Activated CD8-positive, alpha-beta memory T cell treated with anti-CD3 and anti-CD28 coated beads, Interleukin-2, amount 50 U/mL, for 24 hours (primary cell): ENCODE data around the gene TET2.
A peak's percentile ranks its signal among the peaks of the same experiment; 100 is the strongest.
"Not testable (repeated sequence)": the region's sequence is repeated elsewhere in the genome, so short reads cannot be mapped to it uniquely, and the experiment has no call there.

Experiments
- DNase-seq: peaks from one replicate; pipeline ENCODE4 v3.0.0-alpha.2; 2020; ENCODE audit errors: extremely low read depth

The TET2 gene

GRCh38 chr4:105291925-105292324 lies 145.2 kb downstream of the TET2 start:
- no peak for DNase-seq

GRCh38 chr4:105293360-105293759 lies 146.7 kb downstream of the TET2 start:
- no peak for DNase-seq

- no peak for DNase-seq
Observed at GRCh38 chr4:105296672-105297071, 150.0 kb downstream of the TET2 start.

GRCh38 chr4:105299027-105299426 lies 152.4 kb downstream of the TET2 start:
- DNase-seq = not testable (repeated sequence)

- no peak for DNase-seq
Observed at GRCh38 chr4:105304085-105304484, 157.4 kb downstream of the TET2 start.

GRCh38 chr4:105305019-105305836 lies 158.6 kb downstream of the TET2 start:
- DNase-seq = no peak

GRCh38 chr4:105306158-105306781 lies 159.6 kb downstream of the TET2 start:
- DNase-seq = peak; percentile 29

GRCh38 chr4:105306820-105307219 lies 160.1 kb downstream of the TET2 start:
- DNase-seq = no peak

GRCh38 chr4:105318486-105318885 lies 171.8 kb downstream of the TET2 start:
- DNase-seq = no peak

GRCh38 chr4:105327222-105327621 lies 180.5 kb downstream of the TET2 start:
- DNase-seq = no peak

GRCh38 chr4:105327956-105328355 lies 181.3 kb downstream of the TET2 start:
- no peak for DNase-seq

- no peak for DNase-seq
Observed at GRCh38 chr4:105329081-105329480, 182.4 kb downstream of the TET2 start.
